DND-41 (cell line): ENCODE results near the gene C3orf38.
"Not testable (repeated sequence)": the region's sequence is repeated elsewhere in the genome, so short reads cannot be mapped to it uniquely, and the experiment has no call there.

Experiments used
- ATAC-seq: fragments of 200-7000 bp; cut with Tn5 transposase; 3 replicates; pipeline ENCODE4 v1.9.1; 2021; ENCODE audit warnings: low read depth; ENCODE audit not compliant: insufficient read depth
- DNase-seq: peaks from one replicate; pipeline ENCODE4 v3.0.0-alpha.2; 2020
- H2AFZ ChIP-seq: 2 replicates; pipeline ENCODE4 v1.6.0; 2012; ENCODE audit warnings: low read depth, low read length
- H3K27ac ChIP-seq: 2 replicates; pipeline ENCODE4 v1.5.1; 2012; ENCODE audit warnings: low read length, inconsistent platforms
- H3K27me3 ChIP-seq: fragments of 200-600 bp; sonication (generic); 2 replicates; pipeline ENCODE4 v1.6.0; 2012; ENCODE audit warnings: low read length, mild to moderate bottlenecking, inconsistent platforms; ENCODE audit not compliant: insufficient read depth, poor library complexity
- H3K36me3 ChIP-seq: 2 replicates; pipeline ENCODE4 v1.5.1; 2012; ENCODE audit warnings: low read length, inconsistent platforms; ENCODE audit not compliant: insufficient read depth
- H3K4me1 ChIP-seq: 2 replicates; pipeline ENCODE4 v1.5.1; 2012; ENCODE audit warnings: mild to moderate bottlenecking, low read length; ENCODE audit not compliant: insufficient read depth
- H3K4me2 ChIP-seq: 2 replicates; pipeline ENCODE4 v1.6.0; 2012; ENCODE audit warnings: mild to moderate bottlenecking, moderate library complexity, low read length, inconsistent platforms; ENCODE audit not compliant: insufficient read depth
- H3K4me3 ChIP-seq, 2 experiments: fragments of 200-600 bp in 1 of 2; shearing (Covaris generic) in 1 of 2; 2 replicates each; pipeline ENCODE4 v1.5.1; 2012 to 2016; ENCODE audit warnings: inconsistent platforms in 2 of 2, low read length in 2 of 2, mild to moderate bottlenecking in 2 of 2, low read depth in 1 of 2, moderate library complexity in 1 of 2
- H3K79me2 ChIP-seq: 2 replicates; pipeline ENCODE4 v1.6.0; 2012; ENCODE audit warnings: low read length, inconsistent platforms; ENCODE audit not compliant: insufficient read depth
- H3K9ac ChIP-seq: 2 replicates; pipeline ENCODE4 v1.6.0; 2012; ENCODE audit warnings: low read depth, mild to moderate bottlenecking, inconsistent platforms, low read length, moderate library complexity
- H3K9me3 ChIP-seq: 2 replicates; pipeline ENCODE4 v1.5.1; 2012; ENCODE audit warnings: low read length, moderate library complexity, mild to moderate bottlenecking, inconsistent platforms; ENCODE audit not compliant: insufficient read depth, severe bottlenecking
- H4K20me1 ChIP-seq: 2 replicates; pipeline ENCODE4 v1.6.0; 2012; ENCODE audit warnings: low read length; ENCODE audit not compliant: insufficient read depth
- EZH2 ChIP-seq: IDR thresholded peaks from 3 replicates; pipeline ENCODE4 v1.6.1; 2012; ENCODE audit warnings: borderline replicate concordance, low read depth, mild to moderate bottlenecking, moderate library complexity, low read length, inconsistent platforms; ENCODE audit not compliant: severe bottlenecking
- TF ChIP-seq, protein P1 (sequence below): IDR thresholded peaks from 2 replicates; pipeline ENCODE4 v1.5.1; 2012; ENCODE audit warnings: borderline replicate concordance, low read length, moderate library complexity, mild to moderate bottlenecking; ENCODE audit not compliant: poor library complexity, severe bottlenecking; ENCODE audit errors: extremely low read depth

Gene C3orf38

DNA sequence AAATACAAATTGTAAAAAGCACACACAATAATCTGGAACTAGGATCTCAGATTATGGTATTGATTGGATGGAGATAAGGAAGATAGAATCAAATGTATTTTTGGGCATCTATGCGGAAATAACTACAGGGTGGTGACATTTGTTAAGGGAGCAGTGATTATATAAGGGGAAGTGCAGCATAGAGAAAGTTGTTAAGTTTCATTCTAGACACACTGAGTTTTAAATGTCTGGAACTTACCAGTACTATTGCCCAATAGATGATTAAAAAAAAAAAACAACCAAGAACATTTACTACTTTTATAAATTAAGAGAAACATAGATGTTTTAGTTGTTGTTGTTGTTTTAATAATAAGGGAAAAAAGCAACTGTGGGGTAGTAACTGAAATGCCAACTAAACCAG, 32.1 kb upstream of the C3orf38 start:
- Histone ChIP-seq H2AFZ (no peak overlapping the region), H3K27ac (no peak overlapping the region), H3K4me2 (no peak overlapping the region), H3K27me3 (no peaks in the 10 kb centered on the region), H3K4me1 (peaks cover 8% of the 10 kb centered on the region), H4K20me1 (peaks cover 5% of the 10 kb centered on the region; the same call in 1 of the 2 replicates), H3K9ac (no peak overlapping the region), H3K4me3 (no peak overlapping the region), H3K79me2 (peaks cover 54% of the 10 kb centered on the region), H3K36me3 (peaks cover 50% of the 10 kb centered on the region), H3K9me3 (no peaks in the 10 kb centered on the region)
- no peak for TF ChIP-seq EZH2
- TF ChIP-seq, protein P1, sequence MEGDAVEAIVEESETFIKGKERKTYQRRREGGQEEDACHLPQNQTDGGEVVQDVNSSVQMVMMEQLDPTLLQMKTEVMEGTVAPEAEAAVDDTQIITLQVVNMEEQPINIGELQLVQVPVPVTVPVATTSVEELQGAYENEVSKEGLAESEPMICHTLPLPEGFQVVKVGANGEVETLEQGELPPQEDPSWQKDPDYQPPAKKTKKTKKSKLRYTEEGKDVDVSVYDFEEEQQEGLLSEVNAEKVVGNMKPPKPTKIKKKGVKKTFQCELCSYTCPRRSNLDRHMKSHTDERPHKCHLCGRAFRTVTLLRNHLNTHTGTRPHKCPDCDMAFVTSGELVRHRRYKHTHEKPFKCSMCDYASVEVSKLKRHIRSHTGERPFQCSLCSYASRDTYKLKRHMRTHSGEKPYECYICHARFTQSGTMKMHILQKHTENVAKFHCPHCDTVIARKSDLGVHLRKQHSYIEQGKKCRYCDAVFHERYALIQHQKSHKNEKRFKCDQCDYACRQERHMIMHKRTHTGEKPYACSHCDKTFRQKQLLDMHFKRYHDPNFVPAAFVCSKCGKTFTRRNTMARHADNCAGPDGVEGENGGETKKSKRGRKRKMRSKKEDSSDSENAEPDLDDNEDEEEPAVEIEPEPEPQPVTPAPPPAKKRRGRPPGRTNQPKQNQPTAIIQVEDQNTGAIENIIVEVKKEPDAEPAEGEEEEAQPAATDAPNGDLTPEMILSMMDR = no peak
- no peak for DNase-seq
- ATAC-seq = no peak

DNA sequence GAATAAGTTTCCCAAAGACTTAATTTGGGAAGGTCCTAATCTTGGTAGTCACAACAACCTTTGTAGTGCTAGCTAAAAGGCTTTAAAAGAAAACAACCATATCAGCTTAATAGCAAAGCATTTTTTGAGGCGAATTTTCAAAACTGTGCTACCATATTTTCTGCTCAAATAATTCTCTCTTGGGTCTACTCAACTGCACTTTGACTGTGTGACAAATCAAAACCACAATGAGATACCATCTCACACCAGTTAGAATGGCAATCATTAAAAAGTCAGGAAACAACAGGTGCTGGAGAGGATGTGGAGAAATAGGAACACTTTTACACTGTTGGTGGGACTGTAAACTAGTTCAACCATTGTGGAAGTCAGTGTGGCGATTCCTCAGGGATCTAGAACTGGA, 31.2 kb upstream of the C3orf38 start:
- not testable (repeated sequence) for H3K9me3 ChIP-seq, H3K4me3 ChIP-seq, H3K9ac ChIP-seq, H3K4me2 ChIP-seq, H3K27me3 ChIP-seq, DNase-seq, H3K4me1 ChIP-seq, H2AFZ ChIP-seq, H4K20me1 ChIP-seq
- Histone ChIP-seq H3K79me2 (peaks cover 60% of the 10 kb centered on the region), H3K36me3 (peaks cover 50% of the 10 kb centered on the region), H3K27ac (0 out of 2 replicates have a peak overlapping the region, but pooled peaks have one; percentile 16)
- peak; percentile 51 for ATAC-seq

DNA sequence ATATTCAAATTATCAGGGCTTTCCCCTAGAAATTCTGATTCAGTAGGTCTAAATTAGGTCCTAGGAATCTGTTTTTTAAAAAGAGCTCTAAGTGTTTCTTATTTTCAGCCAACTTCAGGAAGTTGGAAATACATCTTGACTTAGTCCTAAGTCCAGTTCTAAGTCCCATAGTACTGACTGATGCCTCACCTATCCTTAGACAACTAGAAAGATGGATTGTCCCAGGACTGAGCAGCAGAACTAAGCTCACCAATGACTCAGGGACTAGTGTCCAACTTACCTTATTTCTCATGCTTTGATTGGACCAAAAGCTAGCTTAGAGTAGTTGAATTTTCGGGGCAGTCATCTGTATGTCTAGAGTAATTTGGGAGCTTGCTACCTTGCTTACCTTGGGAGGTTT, 26.2 kb upstream of the C3orf38 start:
- Histone ChIP-seq H3K4me2 (no peak overlapping the region), H4K20me1 (no peaks in the 10 kb centered on the region)

DNA sequence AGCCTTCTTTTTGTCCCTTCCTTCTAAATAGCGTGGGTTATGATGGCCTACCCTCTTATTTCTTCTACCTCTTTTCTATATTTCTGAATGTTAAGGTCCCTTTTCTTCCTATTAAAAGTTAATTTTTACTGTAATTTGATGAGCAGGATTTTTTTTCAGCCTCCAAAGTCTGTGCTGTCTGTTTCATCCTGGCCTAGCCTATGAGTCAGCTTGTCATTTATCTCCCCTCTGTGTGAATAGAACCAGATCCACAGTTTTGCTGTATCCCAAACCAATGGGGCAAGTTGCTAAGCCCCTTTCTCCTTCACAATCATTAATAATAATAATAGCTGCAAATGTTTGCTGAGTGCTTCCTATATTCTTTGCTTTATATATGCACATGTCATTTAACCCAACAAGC, 18.1 kb upstream of the C3orf38 start:
- DNase-seq (no peak), ATAC-seq (no peak)
- no peak overlapping the region for H3K27ac ChIP-seq
- H3K4me3 ChIP-seq = no peak overlapping the region
- no peak for TF ChIP-seq EZH2
- no peak overlapping the region for H3K9ac ChIP-seq
- peaks cover 78% of the 10 kb centered on the region for H3K36me3 ChIP-seq
- H3K4me1 ChIP-seq = no peaks in the 10 kb centered on the region
- H3K9me3 ChIP-seq = no peaks in the 10 kb centered on the region
- peaks cover 19% of the 10 kb centered on the region for H3K79me2 ChIP-seq
- no peaks in the 10 kb centered on the region for H3K27me3 ChIP-seq
- H4K20me1 ChIP-seq = no peaks in the 10 kb centered on the region
- H3K4me2 ChIP-seq = no peak overlapping the region
- no peak overlapping the region for H2AFZ ChIP-seq

More for the DNA sequence above, 26.2 kb upstream of the C3orf38 start:
- Histone ChIP-seq H2AFZ (no peak overlapping the region), H3K79me2 (peaks cover 44% of the 10 kb centered on the region), H3K9me3 (no peaks in the 10 kb centered on the region), H3K4me1 (peaks cover under 1% of the 10 kb centered on the region; the same call in 1 of the 2 replicates), H3K27me3 (no peaks in the 10 kb centered on the region), H3K4me3 (no peak overlapping the region), H3K36me3 (peaks cover 29% of the 10 kb centered on the region; the same call in 1 of the 2 replicates), H3K27ac (no peak overlapping the region), H3K9ac (no peak overlapping the region)
- DNase-seq (no peak), ATAC-seq (no peak)
- no peak for TF ChIP-seq EZH2
- TF ChIP-seq, protein P1 = no peak
